Karpas-422 (cell line): ENCODE data around the gene HCFC1. TPM values are rescaled to one million over a fixed set of nuclear protein-coding genes. Genes with fewer than 3 reads are reported as not detected.
A peak's percentile ranks its signal among the peaks of the same experiment; 100 is the strongest.

Experiments
- DNase-seq: peaks from one replicate; pipeline ENCODE4 v3.0.0-alpha.2; 2015
- H2AFZ ChIP-seq: fragments of 200-600 bp; sonication (generic); 2 replicates; pipeline ENCODE4 v1.6.1; 2014; ENCODE audit warnings: antibody characterized with exemption, low read length, mixed read lengths
- H3K27ac ChIP-seq: fragments of 200-600 bp; sonication (generic); 2 replicates; pipeline ENCODE4 v1.5.1; 2014; ENCODE audit warnings: mild to moderate bottlenecking, low read length, moderate library complexity
- H3K27me3 ChIP-seq: fragments of 200-600 bp; sonication (generic); 2 replicates; pipeline ENCODE4 v1.6.1; 2014; ENCODE audit warnings: low read length, mixed read lengths
- H3K36me3 ChIP-seq: fragments of 200-600 bp; sonication (generic); 2 replicates; pipeline ENCODE4 v1.6.1; 2014; ENCODE audit warnings: low read length, mixed read lengths; ENCODE audit not compliant: insufficient read depth
- H3K4me1 ChIP-seq: fragments of 200-600 bp; sonication (generic); 2 replicates; pipeline ENCODE4 v1.6.1; 2014; ENCODE audit warnings: mild to moderate bottlenecking, low read length, mixed read lengths
- H3K4me2 ChIP-seq: fragments of 200-600 bp; sonication (generic); 2 replicates; pipeline ENCODE4 v1.6.1; 2014; ENCODE audit warnings: low read length, low read depth, mild to moderate bottlenecking; ENCODE audit not compliant: poor library complexity, severe bottlenecking
- H3K4me3 ChIP-seq: fragments of 200-600 bp; sonication (generic); 2 replicates; pipeline ENCODE4 v1.5.1; 2014; ENCODE audit warnings: mild to moderate bottlenecking, antibody characterized with exemption, low read length, mixed read lengths
- H3K79me2 ChIP-seq: fragments of 200-600 bp; sonication (generic); 2 replicates; pipeline ENCODE4 v1.6.1; 2014; ENCODE audit warnings: mild to moderate bottlenecking, low read length, mixed read lengths
- H3K9ac ChIP-seq: fragments of 200-600 bp; sonication (generic); 2 replicates; pipeline ENCODE4 v1.6.0; 2014; ENCODE audit warnings: low read length
- H3K9me2 ChIP-seq: fragments of 200-600 bp; sonication (generic), shearing (Covaris generic); replicated peaks from 2 replicates; pipeline ENCODE4 v1.6.0; 2014; ENCODE audit warnings: mild to moderate bottlenecking, low read length, moderate library complexity; ENCODE audit not compliant: insufficient read depth
- H3K9me3 ChIP-seq: fragments of 300-700, 200-600 bp; sonication (generic); 2 replicates; pipeline ENCODE4 v1.6.1; 2014; ENCODE audit warnings: low read length, mixed read lengths
- H4K20me1 ChIP-seq: fragments of 200-600 bp; sonication (generic); 2 replicates; pipeline ENCODE4 v1.6.1; 2014; ENCODE audit warnings: mild to moderate bottlenecking, antibody characterized with exemption, low read length, low read depth; ENCODE audit not compliant: insufficient read depth
- total RNA-seq: library from RNA; depleted of rRNA; stranded (reverse); fragments of >200 nt; shearing (Covaris generic); gene quantifications from 2 replicates; pipeline ENCODE4 v1.2.3, GENCODE V29; 2014; ENCODE audit warnings: low replicate concordance

HCFC1 gene
- total RNA-seq, 1 experiment from 2014 or later: 16.8 TPM

GRCh38 chrX:153931748-153932147 is 39.9 kb downstream of the HCFC1 start:
- no peaks in the 10 kb centered on the region for H3K9me2 ChIP-seq
- H4K20me1 ChIP-seq: no peaks in the 10 kb centered on the region
- no peak overlapping the region for H3K9ac ChIP-seq

GRCh38 chrX:153931151-153931550 is 40.5 kb downstream of the HCFC1 start:
- Histone ChIP-seq H3K9ac (no peak overlapping the region), H3K9me3 (no peaks in the 10 kb centered on the region), H4K20me1 (no peaks in the 10 kb centered on the region), H3K79me2 (peaks cover 20% of the 10 kb centered on the region), H3K27ac (no peak overlapping the region), H3K36me3 (0 out of 2 replicates have a peak, but pooled peaks cover 4% of the 10 kb centered on the region), H3K27me3 (no peaks in the 10 kb centered on the region), H3K9me2 (no peaks in the 10 kb centered on the region), H2AFZ (no peak overlapping the region), H3K4me2 (no peak overlapping the region), H3K4me1 (peaks cover 44% of the 10 kb centered on the region), H3K4me3 (no peak overlapping the region)
- DNase-seq: no peak

More at GRCh38 chrX:153931748-153932147, 39.9 kb downstream of the HCFC1 start:
- H3K4me2 ChIP-seq: no peak overlapping the region
- H3K27ac ChIP-seq: no peak overlapping the region
- DNase-seq: no peak
- no peaks in the 10 kb centered on the region for H3K9me3 ChIP-seq
- H3K79me2 ChIP-seq: peaks cover 20% of the 10 kb centered on the region
- H3K4me3 ChIP-seq: no peak overlapping the region
- 0 out of 2 replicates have a peak, but pooled peaks cover 4% of the 10 kb centered on the region for H3K36me3 ChIP-seq
- no peak overlapping the region for H2AFZ ChIP-seq
- H3K4me1 ChIP-seq: peaks cover 40% of the 10 kb centered on the region
- H3K27me3 ChIP-seq: no peaks in the 10 kb centered on the region

GRCh38 chrX:153930011-153930910 is 41.4 kb downstream of the HCFC1 start:
- no peak overlapping the region for H3K4me2 ChIP-seq
- peaks cover 42% of the 10 kb centered on the region for H3K4me1 ChIP-seq
- 0 out of 2 replicates have a peak, but pooled peaks cover 4% of the 10 kb centered on the region for H3K36me3 ChIP-seq
- no peaks in the 10 kb centered on the region for H4K20me1 ChIP-seq
- H2AFZ ChIP-seq: no peak overlapping the region
- H3K27me3 ChIP-seq: no peaks in the 10 kb centered on the region
- DNase-seq: no peak
- H3K9me2 ChIP-seq: no peaks in the 10 kb centered on the region
- 0 out of 2 replicates have a peak overlapping the region, but pooled peaks have one; percentile 63 for H3K27ac ChIP-seq
- H3K79me2 ChIP-seq: peaks cover 20% of the 10 kb centered on the region
- no peak overlapping the region for H3K4me3 ChIP-seq
- H3K9ac ChIP-seq: no peak overlapping the region
- H3K9me3 ChIP-seq: no peaks in the 10 kb centered on the region

- no peak overlapping the region for H2AFZ ChIP-seq
- no peaks in the 10 kb centered on the region for H3K9me3 ChIP-seq
- H3K36me3 ChIP-seq: 0 out of 2 replicates have a peak, but pooled peaks cover 4% of the 10 kb centered on the region
- H3K9me2 ChIP-seq: no peaks in the 10 kb centered on the region
- H3K4me3 ChIP-seq: peak overlapping the region; percentile 24; the same call in 1 of the 2 replicates
- H3K27me3 ChIP-seq: no peaks in the 10 kb centered on the region
- peak overlapping the region; percentile 36 for H3K4me2 ChIP-seq
- peaks cover 49% of the 10 kb centered on the region for H3K4me1 ChIP-seq
- no peak for DNase-seq
- H3K27ac ChIP-seq: peak overlapping the region; percentile 63
- H3K9ac ChIP-seq: peak overlapping the region; percentile 55
- no peaks in the 10 kb centered on the region; the same call in 1 of the 2 replicates for H4K20me1 ChIP-seq
- peaks cover 26% of the 10 kb centered on the region for H3K79me2 ChIP-seq
Measured at GRCh38 chrX:153929576-153929975, 42.0 kb downstream of the HCFC1 start.

GRCh38 chrX:153928846-153929245 is 42.8 kb downstream of the HCFC1 start:
- Histone ChIP-seq H3K4me1 (peaks cover 56% of the 10 kb centered on the region), H3K9me2 (no peaks in the 10 kb centered on the region), H3K36me3 (0 out of 2 replicates have a peak, but pooled peaks cover 4% of the 10 kb centered on the region), H4K20me1 (no peaks in the 10 kb centered on the region; the same call in 1 of the 2 replicates), H3K9ac (peak overlapping the region; percentile 55), H3K9me3 (no peaks in the 10 kb centered on the region), H3K4me2 (peak overlapping the region; percentile 36), H3K4me3 (peak overlapping the region; percentile 24; the same call in 1 of the 2 replicates), H3K27me3 (no peaks in the 10 kb centered on the region), H2AFZ (no peak overlapping the region), H3K79me2 (peaks cover 26% of the 10 kb centered on the region), H3K27ac (peak overlapping the region; percentile 63)
- peak; percentile 61 for DNase-seq

GRCh38 chrX:153927922-153928760 is 43.5 kb downstream of the HCFC1 start:
- Histone ChIP-seq H3K4me1 (peaks cover 54% of the 10 kb centered on the region), H2AFZ (no peak overlapping the region), H3K79me2 (peaks cover 26% of the 10 kb centered on the region)

GRCh38 chrX:153927672-153927921 is 44.0 kb downstream of the HCFC1 start:
- no peak overlapping the region for H2AFZ ChIP-seq

More at GRCh38 chrX:153927922-153928760, 43.5 kb downstream of the HCFC1 start:
- peak overlapping the region; percentile 95 for H3K9ac ChIP-seq
- peak overlapping the region; percentile 84 for H3K4me3 ChIP-seq
- H4K20me1 ChIP-seq: peaks cover 3% of the 10 kb centered on the region; the same call in 1 of the 2 replicates
- peak overlapping the region; percentile 78 for H3K4me2 ChIP-seq
- H3K27ac ChIP-seq: peak overlapping the region; percentile 99
- H3K36me3 ChIP-seq: 0 out of 2 replicates have a peak, but pooled peaks cover 4% of the 10 kb centered on the region
- no peaks in the 10 kb centered on the region for H3K9me2 ChIP-seq
- no peaks in the 10 kb centered on the region for H3K27me3 ChIP-seq
- DNase-seq: peak; percentile 97
- no peaks in the 10 kb centered on the region for H3K9me3 ChIP-seq

More at GRCh38 chrX:153927672-153927921, 44.0 kb downstream of the HCFC1 start:
- Histone ChIP-seq H3K4me3 (peak overlapping the region; percentile 84), H3K9me2 (no peaks in the 10 kb centered on the region), H3K4me2 (peak overlapping the region; percentile 78), H3K79me2 (peaks cover 21% of the 10 kb centered on the region), H3K9me3 (no peaks in the 10 kb centered on the region), H3K9ac (peak overlapping the region; percentile 95), H3K36me3 (no peaks in the 10 kb centered on the region), H3K27me3 (no peaks in the 10 kb centered on the region), H4K20me1 (peaks cover 8% of the 10 kb centered on the region; the same call in 1 of the 2 replicates), H3K27ac (peak overlapping the region; percentile 99), H3K4me1 (peaks cover 51% of the 10 kb centered on the region)
- no peak for DNase-seq
